HepG2 (cell line): ENCODE data around the gene ABCA13. TPM values are rescaled to one million over a fixed set of nuclear protein-coding genes. Genes with fewer than 3 reads are reported as not detected.

Source experiments
- ATAC-seq: fragments of 200-7000 bp; cut with Tn5 transposase; 3 replicates; pipeline ENCODE4 v1.9.1; 2020; ENCODE audit warnings: mild to moderate bottlenecking, moderate library complexity
- BruUV-seq: library from RNA; stranded (reverse); fragments of 400-500 nt; replicated peaks from 2 replicates; lab custom pipeline; 2021; lab: Mats Ljungman, UMichigan
- CTCF ChIA-PET: fragments of 300-600 bp; formaldehyde crosslinking; extraction: SDS; loops from one replicate; lab custom pipeline; 2021; ENCODE audit warnings: low total read pairs, inconsistent platforms, low intra/inter-chr PET ratio; lab: Yijun Ruan, JAX
- POLR2A ChIA-PET: fragments of 350-600 bp; sonication (Branson Sonifier 250); formaldehyde crosslinking; loops from one replicate; lab custom pipeline; 2020; ENCODE audit warnings: antibody characterized with exemption, inconsistent platforms; lab: Yijun Ruan, JAX
- DNase-seq: peaks from one replicate; pipeline ENCODE4 v3.0.0-alpha.2; 2015; ENCODE audit warnings: low spot score
- FAIRE-seq: peaks from 3 replicates; lab custom pipeline; 2011; peaks lifted over from hg19 to GRCh38; lab: Jason Lieb, UNC
- H2AFZ ChIP-seq: one replicate; pipeline ENCODE4 v1.6.1; 2011; ENCODE audit warnings: low read length, inconsistent platforms
- H3K27ac ChIP-seq: fragments of 300-600 bp; 3 replicates; pipeline ENCODE4 v1.8.0; 2011; ENCODE audit warnings: mixed run types, mild to moderate bottlenecking, mixed read lengths, low read length, inconsistent platforms; ENCODE audit not compliant: insufficient read depth; ENCODE audit errors: extremely low read length
- H3K27me3 ChIP-seq, 2 experiments: fragments of 200-600 bp in 1 of 2; 2 replicates in 1 of 2; 3 replicates in 1 of 2; pipeline versions ENCODE4 v1.6.0 to v1.8.0; 2011; ENCODE audit warnings: low read length in 2 of 2, mild to moderate bottlenecking in 2 of 2, moderate library complexity in 2 of 2, inconsistent platforms in 1 of 2; ENCODE audit not compliant: insufficient read depth in 2 of 2, control insufficient read depth in 1 of 2
- H3K36me3 ChIP-seq, 2 experiments: fragments of 200-600 bp in 1 of 2; replicated peaks in 1 of 2; 2 replicates in 1 of 2; 3 replicates in 1 of 2; pipeline versions ENCODE4 v1.5.1 to v1.8.0; 2011; ENCODE audit warnings: low read length in 2 of 2, inconsistent platforms in 1 of 2; ENCODE audit not compliant: insufficient read depth in 2 of 2, control insufficient read depth in 1 of 2
- H3K4me1 ChIP-seq: 2 replicates; pipeline ENCODE4 v1.5.1; 2012; ENCODE audit warnings: low read length, inconsistent platforms; ENCODE audit not compliant: insufficient read depth
- H3K4me2 ChIP-seq: 2 replicates; pipeline ENCODE4 v1.6.0; 2011; ENCODE audit warnings: low read depth, low read length, inconsistent platforms
- H3K4me3 ChIP-seq, 3 experiments: fragments of 200-600 bp in 1 of 3; sonication (generic), shearing (Covaris generic) in 1 of 3; replicated peaks in 1 of 3; 2 replicates each; pipeline ENCODE4 v1.5.1; 2011 to 2016; ENCODE audit warnings: low read length in 3 of 3, inconsistent platforms in 2 of 3, low read depth in 2 of 3, mild to moderate bottlenecking in 2 of 3, control low read depth in 1 of 3, mixed read lengths in 1 of 3; ENCODE audit not compliant: insufficient read depth in 1 of 3
- H3K79me2 ChIP-seq: one replicate; pipeline ENCODE4 v1.6.1; 2011; ENCODE audit warnings: low read length, inconsistent platforms; ENCODE audit not compliant: insufficient read depth
- H3K9ac ChIP-seq: 2 replicates; pipeline ENCODE4 v1.6.0; 2011; ENCODE audit warnings: mild to moderate bottlenecking, low read depth, low read length, inconsistent platforms; ENCODE audit not compliant: insufficient read depth
- H3K9me3 ChIP-seq: 2 replicates; pipeline ENCODE4 v1.5.1; 2012; ENCODE audit warnings: mild to moderate bottlenecking, low read length
- H4K20me1 ChIP-seq: 2 replicates; pipeline ENCODE4 v1.6.0; 2011; ENCODE audit warnings: inconsistent platforms, mild to moderate bottlenecking, low read length, moderate library complexity; ENCODE audit not compliant: insufficient read depth
- DPF2 ChIP-seq: sonication (generic); formaldehyde crosslinking; IDR thresholded peaks from 2 replicates; pipeline ENCODE4 v1.4.0; 2020; ENCODE audit warnings: mild to moderate bottlenecking, low read depth, missing genetic modification reagents, borderline replicate concordance
- KDM4B ChIP-seq: sonication (generic); formaldehyde crosslinking; IDR thresholded peaks from 2 replicates; pipeline ENCODE4 v1.4.0; 2020; ENCODE audit warnings: missing genetic modification reagents
- PCBP2 ChIP-seq: fragments of 200-400 bp; formaldehyde crosslinking; optimal IDR thresholded peaks from 2 replicates; pipeline ENCODE3; 2018; ENCODE audit warnings: low read length, low read depth; ENCODE audit not compliant: poor library complexity, severe bottlenecking
- SOX13 ChIP-seq, 3 experiments: fragments of 450-650 bp in 1 of 3; sonication (generic) in 1 of 3; formaldehyde crosslinking in 1 of 3; IDR thresholded peaks in 2 of 3; conservative IDR thresholded peaks in 1 of 3; 2 replicates each; pipeline versions ENCODE4 v1.5.0 to v1.6.1; 2016 to 2020; ENCODE audit warnings: antibody characterized with exemption in 1 of 3, mild to moderate bottlenecking in 1 of 3, missing compliant biosample characterization in 1 of 3, missing genetic modification reagents in 1 of 3, moderate library complexity in 1 of 3
- STAT6 ChIP-seq: sonication (generic); formaldehyde crosslinking; IDR thresholded peaks from 2 replicates; pipeline ENCODE4 v1.4.0; 2020; ENCODE audit warnings: missing genetic modification reagents, mild to moderate bottlenecking, borderline replicate concordance
- THAP11 ChIP-seq: IDR thresholded peaks from 2 replicates; pipeline ENCODE4 v1.6.1; 2016; ENCODE audit warnings: missing biosample characterization, missing genetic modification reagents
- TOPORS ChIP-seq: sonication (generic); formaldehyde crosslinking; IDR thresholded peaks from 2 replicates; pipeline ENCODE4 v1.8.0; 2023; ENCODE audit warnings: mild to moderate bottlenecking, missing genetic modification reagents
- ZNF10 ChIP-seq: sonication (generic); formaldehyde crosslinking; IDR thresholded peaks from 2 replicates; pipeline ENCODE4 v1.4.0; 2020; ENCODE audit warnings: mild to moderate bottlenecking, low read depth, missing genetic modification reagents, borderline replicate concordance
- ZNF407 ChIP-seq: sonication (generic); formaldehyde crosslinking; IDR thresholded peaks from one replicate; pipeline ENCODE4 v1.5.1; 2020; ENCODE audit warnings: mild to moderate bottlenecking, missing genetic modification reagents; ENCODE audit errors: not compliant biosample characterization
- ZNF468 ChIP-seq: sonication (generic); formaldehyde crosslinking; IDR thresholded peaks from 2 replicates; pipeline ENCODE4 v1.8.0; 2022; ENCODE audit warnings: mild to moderate bottlenecking, moderate library complexity, missing genetic modification reagents
- ZNF484 ChIP-seq: sonication (generic); formaldehyde crosslinking; IDR thresholded peaks from 2 replicates; pipeline ENCODE4 v1.5.1; 2020; ENCODE audit warnings: mild to moderate bottlenecking, low read depth, missing genetic modification reagents, borderline replicate concordance
- ZNF589 ChIP-seq: sonication (generic); formaldehyde crosslinking; conservative IDR thresholded peaks from 2 replicates; pipeline ENCODE4 v1.8.0; 2022; ENCODE audit warnings: mild to moderate bottlenecking, moderate library complexity, missing genetic modification reagents
- ZNF891 ChIP-seq: sonication (generic); formaldehyde crosslinking; IDR thresholded peaks from 2 replicates; pipeline ENCODE4 v1.5.0; 2020; ENCODE audit warnings: mild to moderate bottlenecking, missing genetic modification reagents
- WGBS: methylation state at CpG from one replicate; pipeline ENCODE4 v1.1.6; 2017; ENCODE audit warnings: low lambda C conversion rate; 5-methylcytosine and 5-hydroxymethylcytosine counted together
- in situ Hi-C: cut with HindIII; loops from 2 replicates; pipeline ENCODE4 v1.10.0; 2017; ENCODE audit warnings: low pct_unique_long_range_greater_than_20kb; ENCODE audit not compliant: extremely low pct_ligation_motif_present
- intact Hi-C: fragments of 100-400 bp; cut with micrococcal nuclease; formaldehyde crosslinking; loops from one replicate; pipeline ENCODE4 v1.10.0; 2022; ENCODE audit not compliant: unreplicated experiment
- polyA plus RNA-seq, 8 experiments: library from polyadenylated mRNA; depleted of rRNA in 3 of 8; stranded (reverse) in 7 of 8; unstranded in 1 of 8; fragments of >200 nt; fragmentation: Illumina TruSeq in 4 of 8; extraction: Trizol in 4 of 8; gene quantifications; 2 replicates each; pipeline versions ENCODE4 v1.2.1 to v1.2.3, GENCODE V29; 2011 to 2016; ENCODE audit warnings: low read depth in 4 of 8, missing spikeins in 1 of 8, mixed read lengths in 1 of 8; ENCODE audit not compliant: insufficient read depth in 1 of 8
- total RNA-seq, 5 experiments: library from RNA; depleted of rRNA; stranded (reverse); fragments of >200 nt; fragmentation: Illumina TruSeq; extraction: Trizol; gene quantifications; 2 replicates each; pipeline ENCODE4 v1.2.3, GENCODE V29; 2016; ENCODE audit warnings: low read depth in 1 of 5

ABCA13 gene
- total and polyA plus RNA-seq, 2 of the 13 experiments (the other 11 are each of a cell fraction or from before 2014, with no cell fraction given) = 0.03 TPM; not detected in 1

GRCh38 chr7:48317360-48317759, 146.1 kb downstream of the ABCA13 start:
- H4K20me1 ChIP-seq = no peaks in the 10 kb centered on the region
- DNase-seq (no peak), ATAC-seq (no peak), FAIRE-seq (no peak)
- no TSS peak for BruUV-seq
- ChIA-PET POLR2A (no interaction called here), CTCF (no interaction called here)
- intact Hi-C loops = no loop called here
- in situ Hi-C loops = loop anchor here (25.0 kb wide), 1 partner anchor 1520 kb away; no protein-coding TSS in a partner anchor
- H2AFZ ChIP-seq = no peak overlapping the region
- no peak overlapping the region for H3K4me2 ChIP-seq
- 24% methylated on average over 3 of the region's 3 CpGs for WGBS
- H3K27me3 ChIP-seq = no peaks in the 10 kb centered on the region
- no peaks in the 10 kb centered on the region for H3K79me2 ChIP-seq
- H3K9me3 ChIP-seq = no peaks in the 10 kb centered on the region
- no peaks in the 10 kb centered on the region for H3K36me3 ChIP-seq
- H3K4me3 ChIP-seq = no peak overlapping the region
- no peak overlapping the region for H3K9ac ChIP-seq
- H3K4me1 ChIP-seq = no peaks in the 10 kb centered on the region
- H3K27ac ChIP-seq = no peak overlapping the region
- TF ChIP-seq ZNF484 (no peak), THAP11 (CRISPR knock-in tag) (no peak), ZNF10 (CRISPR knock-in tag) (no peak), ZNF407 (CRISPR knock-in tag) (no peak), ZNF468 (no peak), PCBP2 (no peak), KDM4B (no peak), SOX13 (IDR thresholded peaks at IDR 0.05) (no peak), SOX13 (CRISPR knock-in tag; conservative IDR thresholded peaks at IDR 0.05 in 1 of 2, IDR thresholded peaks at IDR 0.05 in 1 of 2) (no peak), ZNF589 (CRISPR knock-in tag) (no peak), ZNF891 (no peak), TOPORS (CRISPR knock-in tag) (no peak), STAT6 (CRISPR knock-in tag) (no peak), DPF2 (CRISPR knock-in tag) (no peak)
